ENCODE data around the gene ZCCHC8. TPM values are rescaled to one million over a fixed set of nuclear protein-coding genes. Genes with fewer than 3 reads are reported as not detected.
A peak's percentile ranks its signal among the peaks of the same experiment; 100 is the strongest.
"Not testable (repeated sequence)": the region's sequence is repeated elsewhere in the genome, so short reads cannot be mapped to it uniquely, and the experiment has no call there.

The ZCCHC8 gene
- total and polyA plus RNA-seq, 4 experiments from 2014 or later, result 5.4 to 59.9 (median 32.9) TPM

GRCh38 chr12:122438822-122439221 lies 61.9 kb downstream of the ZCCHC8 start:
- POLR2A ChIA-PET (ENCODE audit: partially characterized antibody); DNase-seq; H3K27ac ChIP-seq (ENCODE audit: low read depth, low read length); H3K9me3 Mint-ChIP-seq; H3K4me3 ChIP-seq (ENCODE audit: low read length in 2 of 2); H3K36me3 Mint-ChIP-seq; H3K4me1 Mint-ChIP-seq; H3K4me3 Mint-ChIP-seq; intact Hi-C loops (cut with micrococcal nuclease); H3K27me3 Mint-ChIP-seq; H3K4me1 ChIP-seq (ENCODE audit: insufficient read depth, low read length); H3K36me3 ChIP-seq (ENCODE audit: insufficient read depth, low read length); H3K9me3 ChIP-seq (ENCODE audit: control insufficient read depth in 1 of 2, low read length in 2 of 2); H3K27me3 ChIP-seq (ENCODE audit: insufficient read depth, low read length): not testable (repeated sequence)
- CTCF ChIA-PET (ENCODE audit: partially characterized antibody), result interaction anchor here (1.0 to 2.0 kb wide), 3 partner anchors 27 to 39 kb away, joined by 3 to 8 read pairs (median 7); no protein-coding TSS in a partner anchor
- peak overlapping the region in 1 of 7 donors; percentile 4 for H3K27ac Mint-ChIP-seq

GRCh38 chr12:122437656-122438121 lies 63.0 kb downstream of the ZCCHC8 start:
- H3K4me1 Mint-ChIP-seq, result no peaks in the 10 kb centered on the region
- Histone ChIP-seq H3K27me3 (ENCODE audit: insufficient read depth, low read length) (no peaks in the 10 kb centered on the region), H3K36me3 (ENCODE audit: insufficient read depth, low read length) (no peaks in the 10 kb centered on the region), H3K27ac (ENCODE audit: low read depth, low read length) (no peak overlapping the region), H3K4me3 (ENCODE audit: low read length in 2 of 2) (no peak overlapping the region), H3K9me3 (ENCODE audit: control insufficient read depth in 1 of 2, low read length in 2 of 2) (no peaks in the 10 kb centered on the region), H3K4me1 (ENCODE audit: insufficient read depth, low read length) (no peaks in the 10 kb centered on the region)
- no peak for DNase-seq
- ChIA-PET CTCF (ENCODE audit: partially characterized antibody) (interaction anchor here (0.5 to 2.0 kb wide), 2 partner anchors 11 to 38 kb away, joined by 3 to 7 read pairs; no protein-coding TSS in a partner anchor), POLR2A (ENCODE audit: partially characterized antibody) (no interaction called here)
- intact Hi-C loops (cut with micrococcal nuclease), result no loop called here
- H3K27ac Mint-ChIP-seq, result peak overlapping the region in 1 of 7 donors; percentile 24
- H3K9me3 Mint-ChIP-seq, result no peaks in the 10 kb centered on the region
- no peaks in the 10 kb centered on the region for H3K27me3 Mint-ChIP-seq
- H3K4me3 Mint-ChIP-seq, result no peak overlapping the region
- H3K36me3 Mint-ChIP-seq, result no peaks in the 10 kb centered on the region

GRCh38 chr12:122435186-122435585 lies 65.5 kb downstream of the ZCCHC8 start:
- no peak overlapping the region for H3K27ac ChIP-seq (ENCODE audit: low read depth, low read length)
- Mint-ChIP-seq H3K9me3 (no peaks in the 10 kb centered on the region), H3K4me3 (no peak overlapping the region), H3K4me1 (no peaks in the 10 kb centered on the region), H3K27ac (no peak overlapping the region), H3K27me3 (no peaks in the 10 kb centered on the region), H3K36me3 (no peaks in the 10 kb centered on the region)
- DNase-seq, result no peak
- H3K4me1 ChIP-seq (ENCODE audit: insufficient read depth, low read length), result no peaks in the 10 kb centered on the region
- H3K36me3 ChIP-seq (ENCODE audit: insufficient read depth, low read length), result no peaks in the 10 kb centered on the region
- CTCF ChIA-PET (ENCODE audit: partially characterized antibody), result interaction anchor here (1.3 to 1.6 kb wide), 2 partner anchors 35 to 36 kb away, joined by 4 to 6 read pairs; no protein-coding TSS in a partner anchor
- no peak overlapping the region for H3K4me3 ChIP-seq (ENCODE audit: low read length in 2 of 2)
- intact Hi-C loops (cut with micrococcal nuclease), result no loop called here
- H3K9me3 ChIP-seq (ENCODE audit: control insufficient read depth in 1 of 2, low read length in 2 of 2), result no peaks in the 10 kb centered on the region
- no peaks in the 10 kb centered on the region for H3K27me3 ChIP-seq (ENCODE audit: insufficient read depth, low read length)
- POLR2A ChIA-PET (ENCODE audit: partially characterized antibody), result no interaction called here

GRCh38 chr12:122429043-122429442 lies 71.7 kb downstream of the ZCCHC8 start:
- H3K4me3 ChIP-seq (ENCODE audit: low read length in 2 of 2); H3K36me3 ChIP-seq (ENCODE audit: insufficient read depth, low read length); H3K36me3 Mint-ChIP-seq; H3K4me1 Mint-ChIP-seq; H3K27me3 ChIP-seq (ENCODE audit: insufficient read depth, low read length); H3K4me3 Mint-ChIP-seq; H3K27me3 Mint-ChIP-seq; DNase-seq; H3K4me1 ChIP-seq (ENCODE audit: insufficient read depth, low read length); POLR2A ChIA-PET (ENCODE audit: partially characterized antibody); H3K27ac ChIP-seq (ENCODE audit: low read depth, low read length); H3K9me3 Mint-ChIP-seq; H3K9me3 ChIP-seq (ENCODE audit: control insufficient read depth in 1 of 2, low read length in 2 of 2); intact Hi-C loops (cut with micrococcal nuclease); H3K27ac Mint-ChIP-seq: not testable (repeated sequence)
- CTCF ChIA-PET (ENCODE audit: partially characterized antibody), result interaction anchor here (1.1 kb wide), 1 partner anchor 29 kb away, joined by 4 read pairs; no protein-coding TSS in a partner anchor

- H3K4me3 ChIP-seq (ENCODE audit: low read length in 2 of 2), result no peak overlapping the region
- CTCF ChIA-PET (ENCODE audit: partially characterized antibody), result interaction anchor here (1.0 to 6.0 kb wide), 3 partner anchors 28 to 85 kb away, joined by 3 to 23 read pairs (median 9); no protein-coding TSS in a partner anchor
- peaks cover 11% of the 10 kb centered on the region for H3K4me1 ChIP-seq (ENCODE audit: insufficient read depth, low read length)
- Mint-ChIP-seq H3K4me1 (peaks cover 5 to 12% (median 9%) of the 10 kb centered on the region in 4 donors), H3K36me3 (peaks cover 0 to 6% of the 10 kb centered on the region in 2 donors), H3K4me3 (no peak overlapping the region), H3K27me3 (no peaks in the 10 kb centered on the region), H3K27ac (no peak overlapping the region), H3K9me3 (no peaks in the 10 kb centered on the region)
- no peak overlapping the region for H3K27ac ChIP-seq (ENCODE audit: low read depth, low read length)
- H3K9me3 ChIP-seq (ENCODE audit: control insufficient read depth in 1 of 2, low read length in 2 of 2), result no peaks in the 10 kb centered on the region
- POLR2A ChIA-PET (ENCODE audit: partially characterized antibody), result no interaction called here
- no peaks in the 10 kb centered on the region for H3K27me3 ChIP-seq (ENCODE audit: insufficient read depth, low read length)
- no peaks in the 10 kb centered on the region for H3K36me3 ChIP-seq (ENCODE audit: insufficient read depth, low read length)
- intact Hi-C loops (cut with micrococcal nuclease), result no loop called here
- no peak for DNase-seq
These were observed 73.3 kb downstream of the ZCCHC8 start for GRCh38 chr12:122427403-122427802.

- H3K27ac ChIP-seq (ENCODE audit: low read depth, low read length), result peak overlapping the region; percentile 43
- peaks cover 36% of the 10 kb centered on the region for H3K4me1 ChIP-seq (ENCODE audit: insufficient read depth, low read length)
- H3K36me3 ChIP-seq (ENCODE audit: insufficient read depth, low read length), result no peaks in the 10 kb centered on the region
- Mint-ChIP-seq H3K9me3 (no peaks in the 10 kb centered on the region), H3K27me3 (no peaks in the 10 kb centered on the region), H3K4me3 (peak overlapping the region; percentile 88 to 92 (median 90)), H3K27ac (peak overlapping the region; percentile 41 to 93 (median 91)), H3K4me1 (peaks cover 15 to 31% (median 23%) of the 10 kb centered on the region in 4 donors), H3K36me3 (peaks cover 0 to 10% of the 10 kb centered on the region in 2 donors)
- H3K27me3 ChIP-seq (ENCODE audit: insufficient read depth, low read length), result no peaks in the 10 kb centered on the region
- ChIA-PET CTCF (ENCODE audit: partially characterized antibody) (interaction anchor here (0.6 to 6.0 kb wide), 3 partner anchors 24 to 1295 kb away, joined by 3 to 23 read pairs (median 10); no protein-coding TSS in a partner anchor), POLR2A (ENCODE audit: partially characterized antibody) (interaction anchor here (0.7 to 4.6 kb wide), 6 partner anchors 11 to 103 kb away, joined by 3 to 32 read pairs (median 5); partner anchors contain the start of genes KNTC1 and RSRC2)
- peak in 1 of 5 donors; percentile 2 for DNase-seq
- H3K9me3 ChIP-seq (ENCODE audit: control insufficient read depth in 1 of 2, low read length in 2 of 2), result no peaks in the 10 kb centered on the region
- peak overlapping the region; percentile 53 to 67 for H3K4me3 ChIP-seq (ENCODE audit: low read length in 2 of 2)
- intact Hi-C loops (cut with micrococcal nuclease), result no loop called here
These were observed 77.2 kb downstream of the ZCCHC8 start for GRCh38 chr12:122423258-122424165.

GRCh38 chr12:122422730-122423257 lies 77.9 kb downstream of the ZCCHC8 start:
- CTCF ChIA-PET (ENCODE audit: partially characterized antibody), result interaction anchor here (0.6 to 6.0 kb wide), 8 partner anchors 11 to 1295 kb away, joined by 3 to 28 read pairs (median 8); no protein-coding TSS in a partner anchor
- H3K9me3 ChIP-seq (ENCODE audit: control insufficient read depth in 1 of 2, low read length in 2 of 2), result no peaks in the 10 kb centered on the region
- peaks cover 20 to 37% (median 29%) of the 10 kb centered on the region in 4 donors for H3K4me1 Mint-ChIP-seq
- peak overlapping the region; percentile 47 to 93 (median 91) for H3K27ac Mint-ChIP-seq
- peak overlapping the region; percentile 53 to 67 for H3K4me3 ChIP-seq (ENCODE audit: low read length in 2 of 2)
- peak overlapping the region; percentile 88 to 92 (median 90) for H3K4me3 Mint-ChIP-seq
- peak overlapping the region; percentile 43 for H3K27ac ChIP-seq (ENCODE audit: low read depth, low read length)
- H3K27me3 Mint-ChIP-seq, result no peaks in the 10 kb centered on the region
- POLR2A ChIA-PET (ENCODE audit: partially characterized antibody), result interaction anchor here (0.8 to 4.6 kb wide), 11 partner anchors 10 to 104 kb away, joined by 3 to 32 read pairs (median 5); partner anchors contain the start of genes KNTC1, RSRC2 and ZCCHC8
- H3K9me3 Mint-ChIP-seq, result no peaks in the 10 kb centered on the region
- no peaks in the 10 kb centered on the region for H3K27me3 ChIP-seq (ENCODE audit: insufficient read depth, low read length)
- peaks cover 43% of the 10 kb centered on the region for H3K4me1 ChIP-seq (ENCODE audit: insufficient read depth, low read length)
- intact Hi-C loops (cut with micrococcal nuclease), result loop anchor here (1.0 kb wide), 1 partner anchor 49 kb away; no protein-coding TSS in a partner anchor
- no peaks in the 10 kb centered on the region for H3K36me3 ChIP-seq (ENCODE audit: insufficient read depth, low read length)
- H3K36me3 Mint-ChIP-seq, result peaks cover 0 to 10% of the 10 kb centered on the region in 2 donors
- DNase-seq, result peak in 3 of 5 donors; percentile 14 to 18 (median 15)

Measured in CD4-positive, alpha-beta memory T cell (primary cell).